ENCODE measurements around the gene F7.

The F7 gene

GRCh38 chr13:113169277-113170272 lies 64.0 kb downstream of the F7 start:
- no peak for FAIRE-seq
- no peak for DNase-seq (ENCODE audit: low spot score)
